Neural cell (in vitro differentiated cells): ENCODE results near the gene LYZL6.

Source experiments
- EZH2 ChIP-seq: fragments of 200-600, 300-800 bp; shearing (Covaris generic), sonication (generic); IDR thresholded peaks from 2 replicates; pipeline ENCODE4 v1.6.1; 2014; ENCODE audit warnings: antibody characterized with exemption, low read length, borderline replicate concordance, mild to moderate bottlenecking; ENCODE audit not compliant: insufficient read depth, poor library complexity, severe bottlenecking
- MXI1 ChIP-seq: fragments of 450-650 bp; conservative IDR thresholded peaks from 2 replicates; pipeline ENCODE4 v1.6.1; 2014; ENCODE audit warnings: antibody characterized with exemption, mild to moderate bottlenecking; ENCODE audit not compliant: poor library complexity, severe bottlenecking
- RAD21 ChIP-seq: fragments of 450-650 bp; conservative IDR thresholded peaks from 2 replicates; pipeline ENCODE4 v1.6.1; 2014; ENCODE audit warnings: antibody characterized with exemption, mild to moderate bottlenecking, moderate library complexity
- TAF1 ChIP-seq: IDR thresholded peaks from 2 replicates; pipeline ENCODE4 v1.6.1; 2012; ENCODE audit warnings: low read depth

DNA sequence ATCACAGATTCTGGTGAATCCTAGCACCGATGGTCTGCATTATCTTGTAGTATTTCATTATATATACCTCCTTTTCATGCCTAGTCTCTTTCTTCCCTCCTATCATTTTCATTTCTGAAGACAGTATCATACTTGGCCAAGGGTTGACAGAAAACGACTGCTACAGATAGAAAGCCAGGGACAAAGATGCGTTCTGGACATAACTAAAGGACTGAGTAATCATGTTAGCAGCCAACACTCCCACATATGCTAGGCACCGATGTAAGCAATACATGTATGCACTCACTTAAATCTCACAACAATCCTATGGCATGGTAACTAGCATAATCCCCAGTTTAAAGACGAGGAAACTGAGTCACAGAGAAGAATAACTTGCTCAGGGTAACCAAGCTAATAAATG is 35.8 kb downstream of the LYZL6 start:
- TF ChIP-seq EZH2 (no peak), RAD21 (no peak), TAF1 (no peak), MXI1 (no peak)
